Measurements from ENCODE around the gene ZNF275. TPM values are rescaled to one million over a fixed set of nuclear protein-coding genes. Genes with fewer than 3 reads are reported as not detected.

ZNF275 gene
- total RNA-seq, 2 experiments from 2014 or later: 19.6 to 20.2 TPM

- H3K9me2 ChIP-seq (ENCODE audit: insufficient read depth, low read length): no peaks in the 10 kb centered on the region
- no peak overlapping the region for H3K4me2 ChIP-seq (ENCODE audit: low read length)
- BruUV-seq (replicated peaks): no TSS peak
- H3K79me2 ChIP-seq (ENCODE audit: insufficient read depth, low read depth, low read length): no peaks in the 10 kb centered on the region
- no peaks in the 10 kb centered on the region for H3K9me3 ChIP-seq (ENCODE audit: low read length)
- TF ChIP-seq CTCF (conservative IDR thresholded peaks at IDR 0.05; ENCODE audit: low read length) (peak; percentile 69), EZH2phosphoT487 (IDR thresholded peaks at IDR 0.05; ENCODE audit: borderline replicate concordance, low read depth, low read length) (no peak)
- no peaks in the 10 kb centered on the region for H3K36me3 ChIP-seq (ENCODE audit: insufficient read depth, low read length)
- no peak overlapping the region for H3K4me3 ChIP-seq (ENCODE audit: low read depth, low read length, poor library complexity, severe bottlenecking)
- H3K27ac ChIP-seq (ENCODE audit: low read depth, low read length, poor library complexity, severe bottlenecking): no peak overlapping the region
- DNase-seq (ENCODE audit: low spot score): peak; percentile 29
- H4K20me1 ChIP-seq (ENCODE audit: insufficient read depth, low read length): no peaks in the 10 kb centered on the region
- peaks cover 14% of the 10 kb centered on the region for H3K4me1 ChIP-seq (ENCODE audit: insufficient read depth, low read length, poor library complexity, severe bottlenecking)
- CTCF ChIA-PET (ENCODE audit: unreplicated experiment): no interaction called here
- H2AFZ ChIP-seq (ENCODE audit: low read length): peak overlapping the region; percentile 25; the same call in 1 of the 2 replicates
- POLR2A ChIA-PET: no interaction called here
- intact Hi-C loops (cut with micrococcal nuclease; ENCODE audit: unreplicated experiment): no loop called here
Observed at GRCh38 chrX:153374426-153374825, 40.5 kb downstream of the ZNF275 start.

GRCh38 chrX:153375571-153375970 is 41.6 kb downstream of the ZNF275 start:
- BruUV-seq (replicated peaks): no TSS peak
- no peak overlapping the region for H3K27ac ChIP-seq (ENCODE audit: low read depth, low read length, poor library complexity, severe bottlenecking)
- DNase-seq (ENCODE audit: low spot score): no peak
- no peaks in the 10 kb centered on the region for H3K9me3 ChIP-seq (ENCODE audit: low read length)
- no peaks in the 10 kb centered on the region for H4K20me1 ChIP-seq (ENCODE audit: insufficient read depth, low read length)
- ChIA-PET POLR2A (no interaction called here), CTCF (ENCODE audit: unreplicated experiment) (no interaction called here)
- H2AFZ ChIP-seq (ENCODE audit: low read length): no peak overlapping the region
- peaks cover 13% of the 10 kb centered on the region for H3K4me1 ChIP-seq (ENCODE audit: insufficient read depth, low read length, poor library complexity, severe bottlenecking)
- H3K9me2 ChIP-seq (ENCODE audit: insufficient read depth, low read length): no peaks in the 10 kb centered on the region
- H3K4me3 ChIP-seq (ENCODE audit: low read depth, low read length, poor library complexity, severe bottlenecking): no peak overlapping the region
- intact Hi-C loops (cut with micrococcal nuclease; ENCODE audit: unreplicated experiment): no loop called here
- no peaks in the 10 kb centered on the region for H3K36me3 ChIP-seq (ENCODE audit: insufficient read depth, low read length)
- H3K79me2 ChIP-seq (ENCODE audit: insufficient read depth, low read depth, low read length): no peaks in the 10 kb centered on the region
- no peak overlapping the region for H3K4me2 ChIP-seq (ENCODE audit: low read length)
- TF ChIP-seq EZH2phosphoT487 (IDR thresholded peaks at IDR 0.05; ENCODE audit: borderline replicate concordance, low read depth, low read length) (no peak), CTCF (conservative IDR thresholded peaks at IDR 0.05; ENCODE audit: low read length) (no peak)

GRCh38 chrX:153377727-153378126 is 43.8 kb downstream of the ZNF275 start:
- Histone ChIP-seq H2AFZ (ENCODE audit: low read length) (no peak overlapping the region), H3K4me1 (ENCODE audit: insufficient read depth, low read length, poor library complexity, severe bottlenecking) (peaks cover 7% of the 10 kb centered on the region), H3K36me3 (ENCODE audit: insufficient read depth, low read length) (no peaks in the 10 kb centered on the region), H3K9me2 (ENCODE audit: insufficient read depth, low read length) (no peaks in the 10 kb centered on the region), H3K4me2 (ENCODE audit: low read length) (no peak overlapping the region), H4K20me1 (ENCODE audit: insufficient read depth, low read length) (no peaks in the 10 kb centered on the region), H3K9me3 (ENCODE audit: low read length) (no peaks in the 10 kb centered on the region), H3K4me3 (ENCODE audit: low read depth, low read length, poor library complexity, severe bottlenecking) (no peak overlapping the region), H3K79me2 (ENCODE audit: insufficient read depth, low read depth, low read length) (no peaks in the 10 kb centered on the region), H3K27ac (ENCODE audit: low read depth, low read length, poor library complexity, severe bottlenecking) (no peak overlapping the region)
- BruUV-seq (replicated peaks): no TSS peak
- ChIA-PET POLR2A (interaction anchor here (0.5 kb wide), 1 partner anchor 279 kb away, joined by 3 read pairs; no protein-coding TSS in a partner anchor), CTCF (ENCODE audit: unreplicated experiment) (no interaction called here)
- no peak for DNase-seq (ENCODE audit: low spot score)
- intact Hi-C loops (cut with micrococcal nuclease; ENCODE audit: unreplicated experiment): no loop called here
- no peak for TF ChIP-seq CTCF (conservative IDR thresholded peaks at IDR 0.05; ENCODE audit: low read length)
- no peak for TF ChIP-seq EZH2phosphoT487 (IDR thresholded peaks at IDR 0.05; ENCODE audit: borderline replicate concordance, low read depth, low read length)
